GM18951 (cell line): ENCODE results near the gene KLHL40.

Experiments used
- POLR2A ChIP-seq: IDR thresholded peaks from 4 replicates; pipeline ENCODE4 v1.6.1; 2011; ENCODE audit warnings: mild to moderate bottlenecking; ENCODE audit not compliant: insufficient read length, insufficient read depth; ENCODE audit errors: extremely low read depth
- in situ Hi-C: fragments of 300-500 bp; cut with MboI; formaldehyde crosslinking; loops from one replicate; pipeline ENCODE4 v1.12.0; 2022; ENCODE audit warnings: low sequenced_read_pairs, mixed read lengths, inconsistent platforms; ENCODE audit not compliant: unreplicated experiment

Gene KLHL40

GRCh38 chr3:42691816-42692666 is 6.7 kb downstream of the KLHL40 start:
- in situ Hi-C loops: no loop called here
- no peak for TF ChIP-seq POLR2A

GRCh38 chr3:42692667-42693529 is 7.6 kb downstream of the KLHL40 start:
- no peak for TF ChIP-seq POLR2A
- in situ Hi-C loops: no loop called here

- TF ChIP-seq POLR2A: no peak
- in situ Hi-C loops: no loop called here
Measured at GRCh38 chr3:42693530-42693930, 8.2 kb downstream of the KLHL40 start.

- no peak for TF ChIP-seq POLR2A
- in situ Hi-C loops: no loop called here
Measured at GRCh38 chr3:42694366-42694765, 9.0 kb downstream of the KLHL40 start.

GRCh38 chr3:42696356-42697288 is 11.3 kb downstream of the KLHL40 start:
- TF ChIP-seq POLR2A: no peak
- in situ Hi-C loops: no loop called here

- in situ Hi-C loops: no loop called here
- no peak for TF ChIP-seq POLR2A
Measured at GRCh38 chr3:42697289-42698051, 12.1 kb downstream of the KLHL40 start.

GRCh38 chr3:42698216-42698910 is 13.0 kb downstream of the KLHL40 start:
- no peak for TF ChIP-seq POLR2A
- in situ Hi-C loops: no loop called here

GRCh38 chr3:42698911-42699230 is 13.5 kb downstream of the KLHL40 start:
- in situ Hi-C loops: no loop called here
- no peak for TF ChIP-seq POLR2A

- TF ChIP-seq POLR2A: no peak
- in situ Hi-C loops: no loop called here
Measured at GRCh38 chr3:42699511-42699971, 14.2 kb downstream of the KLHL40 start.

- no peak for TF ChIP-seq POLR2A
- in situ Hi-C loops: no loop called here
Measured at GRCh38 chr3:42700366-42701288, 15.3 kb downstream of the KLHL40 start.
